SH-SY5Y (cell line): ENCODE data around the gene GRAP2.

ENCODE experiments used
- GATA2 ChIP-seq: IDR thresholded peaks from 2 replicates; pipeline ENCODE4 v1.6.1; 2011; ENCODE audit warnings: mild to moderate bottlenecking, low read depth, low read length
- GATA3 ChIP-seq: IDR thresholded peaks from 2 replicates; pipeline ENCODE4 v1.6.1; 2011; ENCODE audit warnings: low read depth, mild to moderate bottlenecking, low read length, moderate library complexity

DNA sequence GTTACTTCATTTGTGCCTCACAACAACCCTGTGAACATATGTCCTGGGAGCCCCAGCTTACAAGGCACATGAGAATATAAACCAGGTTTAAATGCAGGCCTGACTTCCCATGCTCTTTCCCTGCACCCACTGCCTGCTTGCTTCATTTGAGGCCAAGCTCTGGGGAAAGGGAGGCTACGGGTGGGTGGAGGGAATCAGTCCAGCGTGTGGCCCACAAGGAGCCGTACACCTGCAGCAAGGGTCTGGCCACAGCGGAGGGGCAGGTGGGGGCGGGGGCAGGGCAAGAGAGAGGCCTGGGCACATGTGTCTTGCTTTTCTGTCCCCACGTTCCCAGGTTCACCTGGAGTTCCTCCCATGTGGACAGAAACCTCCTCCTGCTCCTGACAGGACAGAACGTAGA is 120.1 kb downstream of the GRAP2 start:
- TF ChIP-seq GATA3 (no peak), GATA2 (no peak)
